ENCODE measurements around the gene RASEF. TPM values are rescaled to one million over a fixed set of nuclear protein-coding genes. Genes with fewer than 3 reads are reported as not detected.

Gene RASEF
- total RNA-seq, 1 experiment from 2014 or later: 0.09 TPM

DNA sequence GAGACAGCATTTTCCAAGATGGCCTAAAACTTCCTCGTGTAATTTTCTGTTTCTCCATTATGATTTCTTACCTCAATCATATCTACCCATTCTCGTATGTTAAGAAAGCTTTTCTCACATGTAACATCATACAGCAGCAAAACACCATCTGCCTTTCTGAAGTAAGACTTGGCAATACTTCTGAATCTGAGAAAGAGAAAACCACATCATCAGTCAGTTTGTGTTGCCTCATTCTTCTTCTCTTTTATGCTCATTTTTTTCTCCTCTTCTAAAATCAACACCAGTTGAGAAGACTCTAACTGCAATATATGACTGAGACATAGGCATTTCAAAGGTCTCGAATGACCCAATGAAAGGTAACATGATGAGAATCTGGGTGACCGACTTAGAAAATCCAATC lies 66.0 kb downstream of the RASEF start:
- Histone ChIP-seq H3K9me3 (ENCODE audit: low read depth, low read length, poor library complexity, severe bottlenecking) (no peaks in the 10 kb centered on the region), H3K36me3 (ENCODE audit: insufficient read depth, low read length, poor library complexity, severe bottlenecking) (no peaks in the 10 kb centered on the region), H3K27ac (ENCODE audit: low read depth, low read length, poor library complexity, severe bottlenecking) (no peak overlapping the region), H3K4me1 (ENCODE audit: insufficient read depth, low read length, poor library complexity, severe bottlenecking) (no peaks in the 10 kb centered on the region), H3K27me3 (replicated peaks; ENCODE audit: insufficient read depth, low read depth, low read length, poor library complexity) (no peaks in the 10 kb centered on the region), H3K4me3 (ENCODE audit: low read depth, low read length, poor library complexity, severe bottlenecking) (no peak overlapping the region)
- no peak for TF ChIP-seq EZH2 (IDR thresholded peaks at IDR 0.05; ENCODE audit: borderline replicate concordance, low read depth, low read length, poor library complexity, severe bottlenecking)
- TF ChIP-seq, protein P1, sequence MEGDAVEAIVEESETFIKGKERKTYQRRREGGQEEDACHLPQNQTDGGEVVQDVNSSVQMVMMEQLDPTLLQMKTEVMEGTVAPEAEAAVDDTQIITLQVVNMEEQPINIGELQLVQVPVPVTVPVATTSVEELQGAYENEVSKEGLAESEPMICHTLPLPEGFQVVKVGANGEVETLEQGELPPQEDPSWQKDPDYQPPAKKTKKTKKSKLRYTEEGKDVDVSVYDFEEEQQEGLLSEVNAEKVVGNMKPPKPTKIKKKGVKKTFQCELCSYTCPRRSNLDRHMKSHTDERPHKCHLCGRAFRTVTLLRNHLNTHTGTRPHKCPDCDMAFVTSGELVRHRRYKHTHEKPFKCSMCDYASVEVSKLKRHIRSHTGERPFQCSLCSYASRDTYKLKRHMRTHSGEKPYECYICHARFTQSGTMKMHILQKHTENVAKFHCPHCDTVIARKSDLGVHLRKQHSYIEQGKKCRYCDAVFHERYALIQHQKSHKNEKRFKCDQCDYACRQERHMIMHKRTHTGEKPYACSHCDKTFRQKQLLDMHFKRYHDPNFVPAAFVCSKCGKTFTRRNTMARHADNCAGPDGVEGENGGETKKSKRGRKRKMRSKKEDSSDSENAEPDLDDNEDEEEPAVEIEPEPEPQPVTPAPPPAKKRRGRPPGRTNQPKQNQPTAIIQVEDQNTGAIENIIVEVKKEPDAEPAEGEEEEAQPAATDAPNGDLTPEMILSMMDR (conservative IDR thresholded peaks at IDR 0.05; ENCODE audit: low read depth, low read length): no peak
- ChIA-PET POLR2A (ENCODE audit: low non-redundant PET) (no interaction called here), CTCF (no interaction called here)
- BruUV-seq (replicated peaks): no TSS peak
- intact Hi-C loops (cut with micrococcal nuclease; ENCODE audit: unreplicated experiment): no loop called here
- no peak for DNase-seq (ENCODE audit: low spot score)

DNA sequence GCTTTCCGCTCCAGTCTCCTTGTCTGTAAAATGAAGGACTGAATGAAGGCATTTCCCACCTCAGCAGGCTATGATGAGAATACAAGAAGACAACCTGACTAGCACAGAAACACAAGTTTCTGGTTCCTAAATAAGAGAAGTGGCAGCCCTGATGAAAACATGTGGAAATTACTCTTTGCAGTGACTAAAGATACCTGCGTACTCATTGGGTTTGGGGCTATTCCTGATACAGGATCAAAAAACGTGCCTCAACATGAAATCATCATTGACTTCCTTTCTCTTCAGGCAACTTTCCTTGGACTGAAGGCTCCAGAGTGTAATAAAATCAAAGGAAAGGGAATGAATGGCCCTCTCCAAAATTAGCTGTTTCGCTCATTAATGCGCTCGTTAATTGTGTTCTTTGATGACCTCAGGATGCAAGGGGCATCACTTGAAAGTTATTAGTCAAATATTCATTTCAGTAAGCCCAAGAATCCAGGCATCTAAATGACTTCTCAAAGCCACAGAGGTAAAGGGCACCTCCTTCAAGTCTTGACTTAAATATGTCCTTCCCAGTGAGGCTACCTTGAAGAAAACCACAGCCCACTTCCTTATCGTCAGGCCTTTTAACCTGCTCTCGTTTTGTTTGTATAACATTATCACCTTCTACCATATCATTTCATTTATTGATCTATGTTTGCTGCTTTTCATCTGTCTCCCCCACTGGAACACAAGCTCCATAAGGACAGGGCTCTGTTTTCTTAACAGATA lies 68.9 kb downstream of the RASEF start:
- Histone ChIP-seq H3K36me3 (ENCODE audit: insufficient read depth, low read length, poor library complexity, severe bottlenecking) (no peaks in the 10 kb centered on the region), H3K4me1 (ENCODE audit: insufficient read depth, low read length, poor library complexity, severe bottlenecking) (no peaks in the 10 kb centered on the region), H3K9me3 (ENCODE audit: low read depth, low read length, poor library complexity, severe bottlenecking) (no peaks in the 10 kb centered on the region), H3K27me3 (replicated peaks; ENCODE audit: insufficient read depth, low read depth, low read length, poor library complexity) (no peaks in the 10 kb centered on the region), H3K4me3 (ENCODE audit: low read depth, low read length, poor library complexity, severe bottlenecking) (no peak overlapping the region), H3K27ac (ENCODE audit: low read depth, low read length, poor library complexity, severe bottlenecking) (no peak overlapping the region)
- TF ChIP-seq EZH2 (IDR thresholded peaks at IDR 0.05; ENCODE audit: borderline replicate concordance, low read depth, low read length, poor library complexity, severe bottlenecking): no peak
- TF ChIP-seq, protein P1 (conservative IDR thresholded peaks at IDR 0.05; ENCODE audit: low read depth, low read length): no peak
- ChIA-PET CTCF (no interaction called here), POLR2A (ENCODE audit: low non-redundant PET) (no interaction called here)
- no TSS peak for BruUV-seq (replicated peaks)
- intact Hi-C loops (cut with micrococcal nuclease; ENCODE audit: unreplicated experiment): no loop called here
- DNase-seq (ENCODE audit: low spot score): no peak

GRCh38 chr9:82991671-82992070 lies 71.3 kb downstream of the RASEF start:
- TF ChIP-seq, protein P1 (conservative IDR thresholded peaks at IDR 0.05; ENCODE audit: low read depth, low read length): no peak
- no peak for TF ChIP-seq EZH2 (IDR thresholded peaks at IDR 0.05; ENCODE audit: borderline replicate concordance, low read depth, low read length, poor library complexity, severe bottlenecking)
- POLR2A ChIA-PET (ENCODE audit: low non-redundant PET): no interaction called here
- no peak overlapping the region for H3K27ac ChIP-seq (ENCODE audit: low read depth, low read length, poor library complexity, severe bottlenecking)
- no peaks in the 10 kb centered on the region for H3K4me1 ChIP-seq (ENCODE audit: insufficient read depth, low read length, poor library complexity, severe bottlenecking)
- intact Hi-C loops (cut with micrococcal nuclease; ENCODE audit: unreplicated experiment): no loop called here
- H3K9me3 ChIP-seq (ENCODE audit: low read depth, low read length, poor library complexity, severe bottlenecking): no peaks in the 10 kb centered on the region
- no peak for DNase-seq (ENCODE audit: low spot score)
- CTCF ChIA-PET: no interaction called here
- no TSS peak for BruUV-seq (replicated peaks)
- no peaks in the 10 kb centered on the region for H3K27me3 ChIP-seq (replicated peaks; ENCODE audit: insufficient read depth, low read depth, low read length, poor library complexity)
- H3K36me3 ChIP-seq (ENCODE audit: insufficient read depth, low read length, poor library complexity, severe bottlenecking): no peaks in the 10 kb centered on the region
- no peak overlapping the region for H3K4me3 ChIP-seq (ENCODE audit: low read depth, low read length, poor library complexity, severe bottlenecking)

Measured in A673 (cell line).